ENCODE measurements around the gene BPI.

- no peak for TF ChIP-seq POLR2A (IDR thresholded peaks at IDR 0.05)
- TF ChIP-seq, protein P1, sequence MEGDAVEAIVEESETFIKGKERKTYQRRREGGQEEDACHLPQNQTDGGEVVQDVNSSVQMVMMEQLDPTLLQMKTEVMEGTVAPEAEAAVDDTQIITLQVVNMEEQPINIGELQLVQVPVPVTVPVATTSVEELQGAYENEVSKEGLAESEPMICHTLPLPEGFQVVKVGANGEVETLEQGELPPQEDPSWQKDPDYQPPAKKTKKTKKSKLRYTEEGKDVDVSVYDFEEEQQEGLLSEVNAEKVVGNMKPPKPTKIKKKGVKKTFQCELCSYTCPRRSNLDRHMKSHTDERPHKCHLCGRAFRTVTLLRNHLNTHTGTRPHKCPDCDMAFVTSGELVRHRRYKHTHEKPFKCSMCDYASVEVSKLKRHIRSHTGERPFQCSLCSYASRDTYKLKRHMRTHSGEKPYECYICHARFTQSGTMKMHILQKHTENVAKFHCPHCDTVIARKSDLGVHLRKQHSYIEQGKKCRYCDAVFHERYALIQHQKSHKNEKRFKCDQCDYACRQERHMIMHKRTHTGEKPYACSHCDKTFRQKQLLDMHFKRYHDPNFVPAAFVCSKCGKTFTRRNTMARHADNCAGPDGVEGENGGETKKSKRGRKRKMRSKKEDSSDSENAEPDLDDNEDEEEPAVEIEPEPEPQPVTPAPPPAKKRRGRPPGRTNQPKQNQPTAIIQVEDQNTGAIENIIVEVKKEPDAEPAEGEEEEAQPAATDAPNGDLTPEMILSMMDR (IDR thresholded peaks at IDR 0.05), result no peak
Observed at GRCh38 chr20:38256966-38257365, 47.0 kb upstream of the BPI start.
